C4-2B (cell line): Measurements from ENCODE around the gene ELOVL2.

Experiments
- CTCF ChIP-seq: fragments of 450-650 bp; conservative IDR thresholded peaks from 2 replicates; pipeline ENCODE4 v1.5.1; 2017; ENCODE audit warnings: mild to moderate bottlenecking
- ZFX ChIP-seq: fragments of 450-650 bp; IDR thresholded peaks from 2 replicates; pipeline ENCODE4 v1.6.1; 2017

GRCh38 chr6:11023032-11023431 lies 21.1 kb downstream of the ELOVL2 start:
- no peak for TF ChIP-seq CTCF
- TF ChIP-seq ZFX = no peak
